ENCODE measurements around the gene ZDHHC23. TPM values are rescaled to one million over a fixed set of nuclear protein-coding genes. Genes with fewer than 3 reads are reported as not detected.

ZDHHC23 gene
- total RNA-seq, 1 donor from 2014 or later = 8.1 TPM

DNA sequence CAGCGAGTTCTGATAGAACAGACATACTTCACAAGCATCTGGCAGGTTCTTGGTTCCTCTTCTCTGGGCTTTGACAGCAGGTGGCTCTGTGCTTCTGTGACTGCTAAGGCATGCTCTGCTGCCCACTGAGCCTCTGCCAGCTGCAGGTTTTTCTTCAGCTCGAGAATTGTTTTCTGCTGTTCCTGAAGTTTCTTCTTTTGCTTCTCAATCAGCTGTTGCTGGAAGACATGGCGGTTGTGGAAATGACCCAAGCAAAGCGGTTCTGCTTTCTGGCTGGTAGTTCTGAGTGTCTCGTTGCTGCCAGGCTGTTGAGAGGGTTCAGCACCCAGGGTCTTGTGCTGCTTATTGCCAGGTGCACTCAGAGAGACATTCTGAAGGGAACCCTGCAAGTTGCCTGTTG lies 57.7 kb downstream of the ZDHHC23 start:
- TF ChIP-seq, protein P1, sequence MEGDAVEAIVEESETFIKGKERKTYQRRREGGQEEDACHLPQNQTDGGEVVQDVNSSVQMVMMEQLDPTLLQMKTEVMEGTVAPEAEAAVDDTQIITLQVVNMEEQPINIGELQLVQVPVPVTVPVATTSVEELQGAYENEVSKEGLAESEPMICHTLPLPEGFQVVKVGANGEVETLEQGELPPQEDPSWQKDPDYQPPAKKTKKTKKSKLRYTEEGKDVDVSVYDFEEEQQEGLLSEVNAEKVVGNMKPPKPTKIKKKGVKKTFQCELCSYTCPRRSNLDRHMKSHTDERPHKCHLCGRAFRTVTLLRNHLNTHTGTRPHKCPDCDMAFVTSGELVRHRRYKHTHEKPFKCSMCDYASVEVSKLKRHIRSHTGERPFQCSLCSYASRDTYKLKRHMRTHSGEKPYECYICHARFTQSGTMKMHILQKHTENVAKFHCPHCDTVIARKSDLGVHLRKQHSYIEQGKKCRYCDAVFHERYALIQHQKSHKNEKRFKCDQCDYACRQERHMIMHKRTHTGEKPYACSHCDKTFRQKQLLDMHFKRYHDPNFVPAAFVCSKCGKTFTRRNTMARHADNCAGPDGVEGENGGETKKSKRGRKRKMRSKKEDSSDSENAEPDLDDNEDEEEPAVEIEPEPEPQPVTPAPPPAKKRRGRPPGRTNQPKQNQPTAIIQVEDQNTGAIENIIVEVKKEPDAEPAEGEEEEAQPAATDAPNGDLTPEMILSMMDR (conservative IDR thresholded peaks at IDR 0.05) = no peak

DNA sequence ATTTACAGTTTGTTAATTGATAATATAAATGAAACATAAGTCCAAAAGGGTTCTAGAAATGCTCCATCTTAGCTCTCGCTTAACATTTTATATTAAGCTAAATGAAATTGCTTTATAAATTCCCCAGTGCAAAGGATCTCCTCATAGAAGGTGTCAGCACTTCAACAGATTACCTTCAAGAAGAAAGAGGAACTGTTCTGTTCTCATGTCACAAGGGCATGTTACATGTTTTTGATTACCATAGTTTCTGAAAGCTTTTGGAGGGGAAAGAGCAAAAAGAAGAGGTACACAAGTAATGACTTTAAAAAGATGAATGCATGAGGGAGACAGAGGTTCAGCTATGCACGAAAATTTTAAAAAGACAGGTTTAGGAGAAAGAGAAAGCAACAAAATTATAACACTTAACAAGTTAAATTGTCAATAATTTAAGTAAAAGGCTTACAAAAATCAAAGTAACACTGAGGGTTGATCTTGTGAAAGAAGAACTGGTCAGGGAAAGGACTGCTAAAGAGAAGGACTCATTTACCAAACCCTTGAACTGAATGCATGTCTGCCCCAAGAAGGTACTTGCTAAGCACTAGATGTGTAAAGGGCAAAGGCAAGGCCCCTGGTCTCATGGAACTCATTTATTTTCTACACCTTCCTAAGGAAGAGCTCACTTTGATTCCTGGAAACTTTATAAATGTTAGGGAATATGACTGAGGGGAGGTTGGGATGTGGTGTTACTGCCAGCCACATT lies 63.4 kb downstream of the ZDHHC23 start:
- Mint-ChIP-seq H3K4me3 (no peak overlapping the region), H3K27ac (no peak overlapping the region), H3K27me3 (peaks cover 3% of the 10 kb centered on the region), H3K4me1 (ENCODE audit: unreplicated experiment) (no peaks in the 10 kb centered on the region), H3K9me3 (no peaks in the 10 kb centered on the region), H3K36me3 (peaks cover 5% of the 10 kb centered on the region)
- DNase-seq (ENCODE audit: extremely low spot score, unreplicated experiment) = no peak
- TF ChIP-seq, protein P1 (conservative IDR thresholded peaks at IDR 0.05) = no peak

More for the DNA sequence above, 57.7 kb downstream of the ZDHHC23 start:
- Mint-ChIP-seq H3K36me3 (peaks cover 13% of the 10 kb centered on the region), H3K4me1 (ENCODE audit: unreplicated experiment) (no peaks in the 10 kb centered on the region), H3K27ac (no peak overlapping the region), H3K4me3 (no peak overlapping the region), H3K27me3 (no peaks in the 10 kb centered on the region), H3K9me3 (no peaks in the 10 kb centered on the region)
- no peak for DNase-seq (ENCODE audit: extremely low spot score, unreplicated experiment)

Other genes with a start within 250 kb of the ZDHHC23 start
- 117 and 138 TPM in 2 replicates for gene NAA50, start 201.8 kb upstream of the ZDHHC23 start, total RNA-seq (ENCODE audit: low replicate concordance)
- 71.5 and 91.0 TPM in 2 replicates for gene ATP6V1A, start 201.0 kb upstream of the ZDHHC23 start, total RNA-seq (ENCODE audit: low replicate concordance)
- gene GRAMD1C, start 109.2 kb upstream of the ZDHHC23 start, total RNA-seq (ENCODE audit: low replicate concordance) = 7.3 TPM in 2 replicates
- gene CCDC191, start 108.5 kb downstream of the ZDHHC23 start, total RNA-seq (ENCODE audit: low replicate concordance) = 4.7 and 8.4 TPM in 2 replicates
- gene QTRT2, start 108.7 kb downstream of the ZDHHC23 start, total RNA-seq (ENCODE audit: low replicate concordance) = 35.0 and 36.6 TPM in 2 replicates
- gene DRD3, start 231.0 kb downstream of the ZDHHC23 start, total RNA-seq (ENCODE audit: low replicate concordance) = not detected in 2 replicates